Epithelial cell of esophagus (primary cell): Measurements from ENCODE around the gene ARL6IP5.

ENCODE experiments used
- DNase-seq: peaks from one replicate; pipeline ENCODE4 v3.0.0; 2010; ENCODE audit warnings: low read depth
- H3K4me3 ChIP-seq: 2 replicates; pipeline ENCODE4 v1.5.1; 2011; ENCODE audit warnings: mild to moderate bottlenecking, low read length, control low read depth
- TF ChIP-seq, protein P1 (sequence below): IDR thresholded peaks from 2 replicates; pipeline ENCODE4 v1.5.1; 2011; ENCODE audit warnings: low read depth, mild to moderate bottlenecking, low read length, control low read depth, inconsistent platforms; ENCODE audit not compliant: insufficient read depth; ENCODE audit errors: missing control alignments

Gene ARL6IP5

DNA sequence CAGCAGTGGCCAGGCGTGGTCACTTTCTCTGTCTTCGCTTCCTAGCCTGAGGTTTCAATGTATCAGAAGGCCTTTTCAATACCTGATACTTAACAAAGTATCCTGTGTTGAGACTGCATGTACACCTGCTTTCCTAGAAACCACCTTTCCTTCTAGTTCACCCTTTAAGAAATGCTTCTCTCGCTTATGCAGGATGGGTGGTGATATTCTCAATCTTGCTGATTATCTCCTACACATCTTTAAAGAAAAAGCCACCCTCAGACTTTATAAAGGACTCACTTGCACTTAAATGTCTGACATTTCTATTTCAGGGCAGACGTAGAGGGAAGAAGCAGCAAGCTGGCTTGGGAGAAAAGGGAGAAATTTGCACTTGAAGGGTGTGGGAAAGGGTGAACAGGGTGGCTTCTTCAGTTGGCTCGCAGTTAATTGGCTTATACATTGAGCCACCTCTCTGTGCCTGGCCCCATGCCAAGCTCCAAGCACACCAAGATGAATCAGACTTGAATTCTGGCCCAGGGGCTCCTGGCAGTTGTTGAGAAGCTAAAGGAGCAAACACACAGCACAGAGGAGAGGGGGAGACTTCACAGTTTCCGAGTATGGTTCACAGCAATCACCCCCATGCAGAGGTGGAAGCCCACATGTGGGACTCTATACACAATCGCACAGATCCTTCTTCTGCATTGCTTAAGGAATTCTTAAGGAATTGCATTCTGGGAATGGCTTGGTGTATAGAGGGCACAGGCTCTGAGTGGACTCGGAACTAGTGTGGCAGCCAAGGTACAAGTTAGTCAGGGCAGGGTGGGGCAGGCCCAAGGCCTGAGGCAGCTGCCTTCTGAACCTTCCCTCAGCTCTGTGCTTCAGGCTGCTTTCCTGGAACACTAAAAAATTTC lies 1.3 kb downstream of the ARL6IP5 start:
- TF ChIP-seq, protein P1, sequence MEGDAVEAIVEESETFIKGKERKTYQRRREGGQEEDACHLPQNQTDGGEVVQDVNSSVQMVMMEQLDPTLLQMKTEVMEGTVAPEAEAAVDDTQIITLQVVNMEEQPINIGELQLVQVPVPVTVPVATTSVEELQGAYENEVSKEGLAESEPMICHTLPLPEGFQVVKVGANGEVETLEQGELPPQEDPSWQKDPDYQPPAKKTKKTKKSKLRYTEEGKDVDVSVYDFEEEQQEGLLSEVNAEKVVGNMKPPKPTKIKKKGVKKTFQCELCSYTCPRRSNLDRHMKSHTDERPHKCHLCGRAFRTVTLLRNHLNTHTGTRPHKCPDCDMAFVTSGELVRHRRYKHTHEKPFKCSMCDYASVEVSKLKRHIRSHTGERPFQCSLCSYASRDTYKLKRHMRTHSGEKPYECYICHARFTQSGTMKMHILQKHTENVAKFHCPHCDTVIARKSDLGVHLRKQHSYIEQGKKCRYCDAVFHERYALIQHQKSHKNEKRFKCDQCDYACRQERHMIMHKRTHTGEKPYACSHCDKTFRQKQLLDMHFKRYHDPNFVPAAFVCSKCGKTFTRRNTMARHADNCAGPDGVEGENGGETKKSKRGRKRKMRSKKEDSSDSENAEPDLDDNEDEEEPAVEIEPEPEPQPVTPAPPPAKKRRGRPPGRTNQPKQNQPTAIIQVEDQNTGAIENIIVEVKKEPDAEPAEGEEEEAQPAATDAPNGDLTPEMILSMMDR, result no peak
- peak overlapping the region; percentile 94 for H3K4me3 ChIP-seq

GRCh38 chr3:69087030-69087791 lies 2.5 kb downstream of the ARL6IP5 start:
- DNase-seq, result no peak
- H3K4me3 ChIP-seq, result peak overlapping the region; percentile 94
- TF ChIP-seq, protein P1, result no peak

More for the DNA sequence above, 1.3 kb downstream of the ARL6IP5 start:
- peak; percentile 97 for DNase-seq

- TF ChIP-seq, protein P1, result no peak
- no peak overlapping the region for H3K4me3 ChIP-seq
- DNase-seq, result peak; percentile 65
Measured at GRCh38 chr3:69088063-69088462, 3.3 kb downstream of the ARL6IP5 start.

GRCh38 chr3:69090021-69090420 lies 5.3 kb downstream of the ARL6IP5 start:
- DNase-seq, result peak; percentile 89
- TF ChIP-seq, protein P1, result no peak
- no peak overlapping the region for H3K4me3 ChIP-seq

- DNase-seq, result no peak
- H3K4me3 ChIP-seq, result no peak overlapping the region
- TF ChIP-seq, protein P1, result no peak
Measured at GRCh38 chr3:69091389-69092029, 6.8 kb downstream of the ARL6IP5 start.

DNA sequence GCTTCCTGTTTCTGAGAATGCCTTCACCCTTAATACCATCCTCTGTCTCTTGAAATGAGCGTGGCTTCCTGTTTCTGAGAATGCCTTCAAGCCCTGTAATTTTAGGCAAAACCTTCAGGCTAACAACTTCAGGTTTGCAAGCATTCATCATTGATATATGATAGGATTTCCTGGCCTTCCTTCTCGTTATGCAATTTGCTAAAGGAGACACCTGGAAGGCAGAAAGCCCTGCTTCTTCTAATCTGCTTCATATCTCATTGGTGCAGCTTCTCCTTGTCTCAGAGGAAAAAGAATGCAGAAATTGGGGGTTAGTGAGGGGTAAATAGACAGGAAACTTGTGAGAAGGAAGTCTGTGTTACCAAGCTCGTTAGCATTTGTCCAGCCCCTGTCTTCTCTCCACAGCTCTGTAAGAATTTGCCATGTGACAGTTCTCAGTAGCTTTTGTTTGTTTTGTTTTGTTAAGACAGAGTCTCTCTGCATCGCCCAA lies 7.3 kb downstream of the ARL6IP5 start:
- TF ChIP-seq, protein P1, result no peak
- no peak for DNase-seq
- H3K4me3 ChIP-seq, result no peak overlapping the region
